ENCODE measurements around the gene KRTAP10-12. TPM values are rescaled to one million over a fixed set of nuclear protein-coding genes. Genes with fewer than 3 reads are reported as not detected.
A peak's percentile ranks its signal among the peaks of the same experiment; 100 is the strongest.

Gene KRTAP10-12
- total RNA-seq, 1 donor from 2014 or later, result not detected

DNA sequence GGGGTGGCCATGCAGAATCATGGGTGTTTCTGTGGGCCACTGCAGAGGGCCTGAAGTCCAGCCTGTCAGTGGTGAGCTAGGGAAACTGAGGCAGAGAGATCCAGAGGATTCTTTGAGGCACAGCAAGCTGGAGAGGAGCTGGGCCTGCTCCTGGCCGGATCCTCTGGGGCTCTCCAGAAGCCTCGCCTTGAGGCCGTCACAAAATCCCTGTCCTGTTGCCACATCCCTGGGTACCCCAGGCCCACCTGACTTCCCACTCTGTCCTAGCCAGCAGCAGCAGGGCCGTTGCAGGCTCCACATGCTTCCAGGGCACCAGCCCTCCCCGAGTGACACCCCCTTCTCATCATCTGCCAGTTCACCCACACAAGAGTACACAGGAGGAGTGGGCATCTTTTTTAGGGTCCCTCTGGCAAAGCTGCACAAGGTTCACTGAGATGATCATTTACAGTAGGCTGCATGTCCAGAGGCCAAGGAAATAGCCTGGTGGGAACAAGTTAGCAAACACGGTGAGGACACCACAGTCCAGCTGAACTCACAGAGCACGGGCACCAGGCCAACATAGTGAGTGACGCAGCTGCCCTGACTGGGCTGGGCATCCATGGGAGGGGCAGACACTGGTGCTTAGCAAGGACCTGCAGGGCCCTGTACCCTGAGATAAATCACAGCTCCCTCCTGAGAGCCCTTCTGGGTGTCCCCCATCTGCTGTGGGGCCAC, 39.5 kb downstream of the KRTAP10-12 start:
- peaks cover 7 to 14% of the 10 kb centered on the region in 2 donors for H3K9me3 ChIP-seq
- H3K4me3 ChIP-seq, result no peak overlapping the region
- no peaks in the 10 kb centered on the region for H3K4me1 ChIP-seq
- DNase-seq (ENCODE audit: low spot score in 2 of 2), result no peak
- H3K27me3 ChIP-seq, result no peaks in the 10 kb centered on the region
- H3K27ac ChIP-seq, result no peak overlapping the region
- intact Hi-C loops (cut with DNase I), result no loop called here
- TF ChIP-seq, protein P1, sequence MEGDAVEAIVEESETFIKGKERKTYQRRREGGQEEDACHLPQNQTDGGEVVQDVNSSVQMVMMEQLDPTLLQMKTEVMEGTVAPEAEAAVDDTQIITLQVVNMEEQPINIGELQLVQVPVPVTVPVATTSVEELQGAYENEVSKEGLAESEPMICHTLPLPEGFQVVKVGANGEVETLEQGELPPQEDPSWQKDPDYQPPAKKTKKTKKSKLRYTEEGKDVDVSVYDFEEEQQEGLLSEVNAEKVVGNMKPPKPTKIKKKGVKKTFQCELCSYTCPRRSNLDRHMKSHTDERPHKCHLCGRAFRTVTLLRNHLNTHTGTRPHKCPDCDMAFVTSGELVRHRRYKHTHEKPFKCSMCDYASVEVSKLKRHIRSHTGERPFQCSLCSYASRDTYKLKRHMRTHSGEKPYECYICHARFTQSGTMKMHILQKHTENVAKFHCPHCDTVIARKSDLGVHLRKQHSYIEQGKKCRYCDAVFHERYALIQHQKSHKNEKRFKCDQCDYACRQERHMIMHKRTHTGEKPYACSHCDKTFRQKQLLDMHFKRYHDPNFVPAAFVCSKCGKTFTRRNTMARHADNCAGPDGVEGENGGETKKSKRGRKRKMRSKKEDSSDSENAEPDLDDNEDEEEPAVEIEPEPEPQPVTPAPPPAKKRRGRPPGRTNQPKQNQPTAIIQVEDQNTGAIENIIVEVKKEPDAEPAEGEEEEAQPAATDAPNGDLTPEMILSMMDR (IDR thresholded peaks at IDR 0.05), result no peak
- no peaks in the 10 kb centered on the region for H3K36me3 ChIP-seq

DNA sequence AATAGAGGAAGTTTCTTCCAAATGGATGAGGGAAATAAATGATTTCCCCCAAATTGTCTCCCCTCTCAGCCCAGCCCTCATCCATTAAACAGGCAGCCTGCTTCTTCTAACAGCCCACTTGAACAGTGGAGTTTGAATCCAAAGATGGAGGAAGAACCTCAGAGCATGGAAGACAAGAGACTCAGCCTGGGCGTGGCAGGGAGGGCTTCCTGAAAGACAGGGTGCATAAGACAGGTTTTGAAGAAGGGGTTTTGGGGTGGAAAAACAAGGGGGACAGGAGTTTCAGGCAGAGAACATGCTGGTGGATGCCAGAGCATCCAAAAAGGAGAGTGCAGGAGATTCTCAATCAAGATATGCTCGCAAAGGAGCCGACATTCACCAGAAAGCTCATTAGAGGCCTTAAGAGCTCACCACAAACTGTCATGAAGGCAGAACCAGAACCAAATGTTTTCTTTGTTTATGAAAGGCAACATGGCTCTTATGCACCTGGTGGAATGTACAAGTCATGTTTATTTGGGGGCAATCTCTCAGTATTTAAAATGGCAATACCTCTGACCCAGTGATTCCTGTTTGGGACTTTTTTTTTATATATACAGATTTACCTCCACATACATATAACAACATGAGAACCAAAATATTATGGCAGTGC, 40.9 kb downstream of the KRTAP10-12 start:
- Histone ChIP-seq H3K27ac (no peak overlapping the region), H3K9me3 (peaks cover 7 to 14% of the 10 kb centered on the region in 2 donors), H3K4me1 (no peaks in the 10 kb centered on the region), H3K4me3 (no peak overlapping the region), H3K36me3 (no peaks in the 10 kb centered on the region), H3K27me3 (no peaks in the 10 kb centered on the region)
- DNase-seq (ENCODE audit: low spot score in 2 of 2), result no peak
- TF ChIP-seq, protein P1 (IDR thresholded peaks at IDR 0.05), result no peak
- intact Hi-C loops (cut with DNase I), result no loop called here

DNA sequence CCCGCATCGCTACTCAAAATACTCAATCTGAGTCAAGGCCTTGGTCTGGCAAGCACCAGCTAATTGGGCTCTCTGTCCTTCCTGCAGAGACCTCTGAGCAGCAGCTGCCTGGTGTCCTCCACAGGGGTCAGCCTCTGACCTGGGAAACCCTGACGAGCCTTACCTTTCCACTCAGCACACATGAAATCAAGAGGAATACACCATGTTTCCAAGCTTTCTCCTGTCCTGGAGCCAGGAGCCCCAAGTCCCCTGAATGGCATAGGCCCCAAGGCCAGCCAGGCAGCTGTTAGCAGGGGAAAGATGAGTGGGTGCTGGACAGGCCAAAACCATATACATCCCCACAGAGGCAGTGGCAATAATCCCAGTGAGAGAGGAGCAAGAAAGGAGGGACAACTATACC, 41.6 kb downstream of the KRTAP10-12 start:
- TF ChIP-seq, protein P1 (IDR thresholded peaks at IDR 0.05), result no peak
- H3K4me3 ChIP-seq, result no peak overlapping the region
- intact Hi-C loops (cut with DNase I), result no loop called here
- H3K4me1 ChIP-seq, result no peaks in the 10 kb centered on the region
- no peak overlapping the region for H3K27ac ChIP-seq
- peaks cover 7 to 14% of the 10 kb centered on the region in 2 donors for H3K9me3 ChIP-seq
- no peaks in the 10 kb centered on the region for H3K36me3 ChIP-seq
- DNase-seq (ENCODE audit: low spot score in 2 of 2), result peak in 1 of 2 donors; percentile 12
- no peaks in the 10 kb centered on the region for H3K27me3 ChIP-seq

DNA sequence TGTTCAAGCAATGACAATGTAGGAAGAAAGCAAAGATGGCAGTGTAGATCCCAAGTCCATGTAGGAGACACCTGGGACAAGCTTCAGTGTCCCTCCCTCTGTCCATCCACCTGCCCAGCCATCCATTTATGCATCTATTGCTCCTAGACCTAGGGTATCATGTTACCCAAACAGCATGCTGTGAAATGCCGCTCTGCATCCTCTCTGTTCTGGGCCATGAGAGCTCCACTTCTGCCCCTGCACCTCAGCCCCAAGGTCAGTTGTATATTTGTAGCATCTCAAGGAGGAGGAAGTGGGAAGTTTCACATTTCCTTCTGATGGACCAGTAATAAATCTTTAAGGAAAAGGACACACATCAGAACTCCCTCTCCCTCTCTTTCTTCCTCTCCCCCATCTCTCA, 42.3 kb downstream of the KRTAP10-12 start:
- intact Hi-C loops (cut with DNase I), result no loop called here
- peaks cover 7 to 14% of the 10 kb centered on the region in 2 donors for H3K9me3 ChIP-seq
- no peak for DNase-seq (ENCODE audit: low spot score in 2 of 2)
- H3K27me3 ChIP-seq, result no peaks in the 10 kb centered on the region
- no peak overlapping the region for H3K27ac ChIP-seq
- no peaks in the 10 kb centered on the region for H3K4me1 ChIP-seq
- no peak overlapping the region for H3K4me3 ChIP-seq
- TF ChIP-seq, protein P1 (IDR thresholded peaks at IDR 0.05), result no peak
- H3K36me3 ChIP-seq, result no peaks in the 10 kb centered on the region

DNA sequence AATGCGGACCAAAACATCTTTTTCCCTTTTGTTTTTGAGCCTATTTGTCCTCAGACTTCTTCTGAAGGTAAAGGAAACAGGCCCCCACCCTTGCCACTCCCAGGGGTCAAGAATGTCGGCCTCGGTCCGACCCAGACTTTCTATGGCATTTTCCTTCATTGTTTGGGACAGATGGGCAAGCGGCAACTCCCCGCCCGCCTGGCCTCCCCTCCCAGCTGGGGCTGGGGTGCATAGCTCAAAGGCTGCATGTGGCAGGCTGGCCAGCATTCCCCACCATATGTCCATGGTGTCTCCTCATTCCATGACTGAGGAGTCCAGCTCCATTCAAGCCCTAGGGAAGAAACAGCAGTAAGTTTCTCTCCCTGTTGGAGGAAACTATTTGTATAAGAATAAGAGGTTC, 43.8 kb downstream of the KRTAP10-12 start:
- no peak overlapping the region for H3K27ac ChIP-seq
- TF ChIP-seq, protein P1 (IDR thresholded peaks at IDR 0.05), result no peak
- H3K4me1 ChIP-seq, result no peaks in the 10 kb centered on the region
- DNase-seq (ENCODE audit: low spot score in 2 of 2), result peak in 1 of 2 donors; percentile 18
- intact Hi-C loops (cut with DNase I), result no loop called here
- H3K4me3 ChIP-seq, result no peak overlapping the region
- H3K9me3 ChIP-seq, result peaks cover 7 to 14% of the 10 kb centered on the region in 2 donors
- no peaks in the 10 kb centered on the region for H3K27me3 ChIP-seq
- no peaks in the 10 kb centered on the region for H3K36me3 ChIP-seq
